GM03348 (cell line): ENCODE measurements around the gene FARP1.

Experiments used
- DNase-seq: peaks from one replicate; pipeline ENCODE4 v3.0.0; 2012; ENCODE audit warnings: low spot score

FARP1 gene

DNA sequence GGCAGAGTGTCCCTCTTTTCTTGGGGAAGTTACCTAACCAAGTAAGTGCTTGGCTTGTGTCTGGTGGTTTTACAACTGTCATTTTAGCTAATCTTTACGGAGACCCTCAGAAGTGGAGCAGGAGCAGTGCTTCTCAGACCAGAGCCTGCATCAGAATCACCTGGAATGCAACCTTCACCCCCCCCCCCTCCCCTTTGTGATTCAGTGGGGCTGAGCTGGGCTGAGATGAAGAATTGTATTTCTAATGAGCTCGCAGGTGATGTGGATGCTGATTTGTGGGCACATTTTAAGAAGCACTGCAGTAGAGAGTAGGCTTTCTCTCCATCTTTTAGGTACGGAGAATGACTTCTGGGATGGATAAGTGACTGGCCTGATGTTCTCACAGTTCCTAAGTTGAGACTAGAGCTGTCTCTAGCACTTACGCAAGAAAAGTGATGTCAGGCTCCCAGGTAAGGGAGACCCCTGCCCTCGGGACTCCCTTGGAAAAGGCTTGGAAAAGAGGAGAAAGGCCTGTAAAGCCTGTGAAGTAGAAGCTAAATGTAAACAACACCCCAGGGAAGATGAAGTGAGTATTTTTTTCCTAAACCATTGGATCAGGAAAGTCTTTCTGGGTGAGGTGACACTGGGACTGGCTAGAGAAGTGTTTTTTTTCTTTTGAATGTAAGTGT, 57.5 kb downstream of the FARP1 start:
- no peak for DNase-seq

DNA sequence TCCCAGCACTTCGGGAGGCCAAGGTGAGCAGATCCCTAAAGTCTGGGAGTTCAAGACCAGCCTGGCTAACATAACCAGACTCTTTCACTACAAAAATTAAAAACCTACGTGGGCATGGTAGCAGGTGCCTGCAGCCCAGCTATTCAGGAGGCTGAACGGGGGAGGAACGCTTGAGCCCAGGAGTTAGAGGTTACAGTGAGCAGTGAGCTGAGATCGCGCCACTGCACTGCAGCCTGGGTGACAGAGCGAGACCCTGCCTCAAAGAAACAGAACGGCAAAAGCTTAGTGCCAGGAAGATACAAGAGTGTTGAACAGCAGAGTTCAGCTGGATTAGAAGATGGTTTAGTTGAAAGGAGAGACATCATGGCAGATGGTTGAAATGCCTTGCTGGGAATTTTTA, 58.3 kb downstream of the FARP1 start:
- no peak for DNase-seq

DNA sequence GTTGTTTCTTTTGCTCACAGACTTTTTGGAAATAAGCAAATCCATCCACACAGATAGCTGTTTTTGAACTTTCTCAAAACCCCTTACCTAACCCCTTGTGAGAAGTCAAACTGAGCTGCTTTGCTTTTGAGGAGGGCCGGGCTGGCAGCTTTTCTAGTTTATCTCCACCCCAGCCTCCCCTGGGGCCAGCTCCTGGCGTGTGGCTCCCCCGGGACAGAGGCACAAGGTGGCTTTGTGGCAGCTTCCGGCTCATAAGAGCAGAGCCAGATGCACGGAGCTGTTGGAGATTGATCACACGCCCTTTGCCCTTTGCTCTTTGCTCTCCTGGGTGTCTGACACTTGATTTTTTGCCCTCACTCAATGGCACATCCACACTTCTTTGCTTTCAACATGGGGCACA, 59.1 kb downstream of the FARP1 start:
- no peak for DNase-seq

DNA sequence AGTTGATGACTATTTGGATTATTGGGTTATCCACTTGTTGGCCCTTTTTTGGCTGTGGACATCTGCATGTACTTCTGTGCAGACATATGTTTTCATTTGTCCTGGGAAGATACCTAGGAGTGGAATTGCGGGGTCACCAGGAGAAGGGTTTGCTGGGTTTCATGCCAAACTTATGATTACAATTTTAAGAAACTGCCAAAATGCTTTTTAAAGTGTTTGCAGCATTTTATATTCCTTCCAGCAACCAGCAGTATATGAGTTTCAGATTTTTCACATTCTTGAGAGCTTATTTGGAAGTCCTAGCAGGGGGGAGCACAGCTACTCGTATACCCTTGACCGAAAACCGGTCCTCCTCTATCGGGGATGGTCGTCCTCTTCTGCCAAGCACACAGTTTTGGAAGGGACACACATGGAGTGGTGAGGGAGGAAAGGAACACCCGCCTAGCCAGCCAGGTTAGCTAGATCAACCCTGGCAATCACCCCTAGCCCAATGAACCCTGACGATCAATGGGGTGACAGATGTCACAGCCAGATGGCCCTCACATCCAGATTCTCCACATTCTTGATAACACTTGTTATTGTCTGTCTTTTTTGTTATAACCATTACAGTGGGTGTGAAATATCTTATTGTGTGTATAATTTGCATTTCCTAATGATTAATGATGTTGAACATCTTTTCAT, 60.9 kb downstream of the FARP1 start:
- DNase-seq: peak; percentile 61

DNA sequence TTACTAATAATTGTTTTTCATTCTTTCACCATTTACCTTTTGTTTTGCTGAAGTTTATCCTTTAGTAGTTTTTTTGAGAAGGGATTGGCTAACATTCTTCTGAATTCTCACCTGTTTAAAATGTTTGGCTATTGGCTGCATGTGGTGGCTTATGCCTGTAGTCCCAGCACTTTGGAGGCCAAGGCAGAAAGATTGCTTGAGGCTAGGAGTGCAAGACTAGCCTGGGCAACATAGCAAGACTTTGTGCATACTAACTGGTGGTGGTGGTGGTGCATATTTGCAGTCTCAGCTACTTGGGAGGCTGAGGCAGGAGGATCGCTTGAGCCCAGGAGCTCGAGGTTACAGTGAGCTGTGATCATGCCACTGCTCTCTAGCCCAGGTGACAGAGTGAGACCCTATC, 61.7 kb downstream of the FARP1 start:
- no peak for DNase-seq

DNA sequence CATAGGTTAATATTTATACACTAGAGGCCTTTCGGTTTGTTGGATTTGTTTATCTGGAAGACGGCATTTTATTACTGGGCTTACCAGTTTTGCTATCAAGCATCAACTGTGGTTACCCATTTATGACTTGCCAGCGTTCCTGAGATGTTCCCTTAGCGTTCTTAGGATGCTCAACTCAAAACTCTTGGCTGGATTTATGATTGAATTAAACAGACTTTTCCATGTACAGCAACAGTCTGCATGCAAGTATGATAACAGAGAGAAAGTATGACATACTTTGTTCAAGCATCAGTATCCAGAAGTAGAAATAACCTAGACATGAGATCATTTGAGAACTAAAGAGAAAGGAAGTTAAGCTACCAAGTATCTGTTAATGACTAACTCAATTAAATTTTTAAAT, 64.1 kb downstream of the FARP1 start:
- peak; percentile 77 for DNase-seq

DNA sequence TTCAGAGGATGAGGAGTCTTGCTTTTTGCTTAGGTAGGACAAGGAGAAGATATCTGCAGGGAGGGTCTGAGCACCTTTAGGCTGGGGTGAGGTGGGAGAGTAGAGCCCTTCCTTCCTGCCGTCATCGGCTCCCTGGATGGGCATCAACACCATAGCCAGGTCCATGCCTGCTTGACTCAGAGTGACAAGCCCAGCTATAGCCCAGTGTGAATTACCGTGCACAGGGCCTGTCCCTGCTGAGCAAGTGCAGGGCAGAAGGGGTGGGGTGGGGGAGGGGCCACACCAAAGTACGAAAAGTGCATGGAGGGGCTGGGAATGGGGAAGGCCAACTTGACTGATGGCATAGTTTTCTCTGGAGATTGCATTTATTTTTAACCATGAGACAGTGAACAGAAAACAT, 64.5 kb downstream of the FARP1 start:
- no peak for DNase-seq

DNA sequence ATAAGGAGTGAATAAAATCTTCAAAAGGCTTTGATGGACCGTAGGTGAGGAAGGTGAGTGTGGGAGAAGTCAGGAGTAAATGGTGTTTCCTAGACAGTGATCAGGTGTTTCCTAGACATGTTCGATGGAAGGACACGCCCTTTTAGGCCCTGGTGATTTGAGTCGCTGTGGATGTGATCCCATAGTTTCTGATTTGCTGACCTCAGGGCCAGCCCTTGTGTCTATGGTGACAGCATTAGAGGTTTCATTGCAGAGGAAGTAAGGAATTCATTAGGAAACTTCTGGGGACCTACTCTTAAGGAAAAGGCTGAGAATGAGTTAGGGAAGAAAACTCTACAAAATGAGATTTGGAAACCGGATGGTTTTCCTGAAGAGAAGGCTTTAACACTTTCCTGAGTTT, 65.7 kb downstream of the FARP1 start:
- DNase-seq: no peak

DNA sequence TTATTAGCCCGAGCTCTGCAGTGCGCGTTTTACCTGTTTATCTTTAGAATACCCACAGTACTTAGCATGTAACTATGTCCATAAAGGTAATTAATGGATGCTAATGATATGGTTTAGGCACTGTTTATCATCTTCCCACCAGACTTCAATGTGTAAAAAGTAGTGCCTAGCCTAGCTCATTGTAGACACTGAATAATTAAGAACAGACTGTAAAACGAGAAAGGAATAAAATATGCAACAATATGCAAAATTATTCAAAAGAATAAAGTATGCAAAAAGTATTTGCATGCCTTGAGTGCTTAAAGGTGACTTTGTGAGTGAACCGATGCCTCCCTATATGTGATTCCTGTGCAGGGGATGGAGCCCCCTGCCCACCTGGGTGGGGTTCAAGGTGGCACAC, 69.9 kb downstream of the FARP1 start:
- no peak for DNase-seq

DNA sequence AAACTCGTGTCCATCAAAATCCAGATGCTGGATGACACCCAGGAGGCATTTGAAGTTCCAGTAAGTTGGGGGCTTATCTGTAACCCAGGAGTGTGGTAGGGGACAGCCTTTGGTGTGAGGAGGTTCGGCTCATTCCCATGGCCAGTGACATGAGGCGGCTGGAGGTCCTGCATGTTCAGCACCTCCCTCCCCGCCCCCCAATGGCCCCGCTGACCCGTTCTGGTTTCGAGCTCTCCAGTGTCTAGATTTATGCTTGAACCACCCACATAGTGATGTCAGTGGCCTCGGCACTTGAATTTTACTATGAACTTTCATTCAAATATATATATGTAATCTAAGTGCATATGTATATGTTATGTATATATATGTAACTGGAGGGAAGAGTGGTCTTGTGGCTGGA, 70.5 kb downstream of the FARP1 start:
- no peak for DNase-seq

DNA sequence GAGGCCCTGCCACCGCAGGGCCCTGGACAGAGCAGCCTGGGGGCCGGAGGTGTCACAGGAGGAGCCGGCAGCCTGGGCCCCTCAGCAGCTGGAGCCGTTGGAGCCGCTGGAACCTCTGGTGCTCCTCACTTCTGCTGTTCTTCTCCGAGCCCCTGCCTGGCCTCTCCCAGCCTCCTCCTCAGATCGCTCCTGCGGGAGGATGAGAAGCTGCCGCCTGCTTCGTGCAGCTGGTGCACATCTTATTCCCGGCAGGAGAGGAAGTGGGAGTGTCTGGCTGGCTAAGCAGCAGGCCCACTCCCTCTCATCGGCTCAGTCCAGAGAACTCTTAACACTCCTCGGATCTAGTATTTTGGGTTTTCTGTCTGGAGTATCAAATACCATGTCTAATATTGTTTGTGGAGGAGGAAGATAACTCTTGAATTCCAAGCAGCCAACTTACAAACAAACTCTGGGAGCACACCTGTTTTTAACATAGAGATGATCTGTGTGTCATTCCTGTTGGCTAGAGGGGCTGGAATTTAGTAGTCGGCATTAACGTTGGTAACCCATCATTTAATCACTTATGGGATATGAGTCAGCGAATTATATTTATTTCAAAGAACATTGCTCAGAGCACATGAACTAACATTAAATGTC, 71.2 kb downstream of the FARP1 start:
- peak; percentile 54 for DNase-seq

DNA sequence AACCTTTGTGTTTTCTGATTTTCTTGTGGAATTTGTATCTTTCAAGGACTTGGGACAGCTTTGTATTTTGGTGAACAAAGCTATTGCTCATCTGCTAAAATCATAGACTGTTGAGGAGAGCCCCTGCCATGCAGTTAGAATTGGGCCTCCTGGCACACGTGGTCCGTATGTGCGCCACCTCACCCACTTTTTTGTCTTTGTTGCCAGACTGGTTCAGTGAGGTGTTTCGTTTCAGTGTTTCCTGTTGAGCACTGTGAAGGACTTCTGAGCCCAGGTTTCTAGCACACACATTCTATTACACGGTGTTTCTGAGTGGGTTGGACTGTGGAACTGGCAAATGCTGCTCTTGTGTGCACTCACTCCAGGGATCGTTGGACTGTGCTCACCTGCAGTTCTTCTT, 71.8 kb downstream of the FARP1 start:
- no peak for DNase-seq

DNA sequence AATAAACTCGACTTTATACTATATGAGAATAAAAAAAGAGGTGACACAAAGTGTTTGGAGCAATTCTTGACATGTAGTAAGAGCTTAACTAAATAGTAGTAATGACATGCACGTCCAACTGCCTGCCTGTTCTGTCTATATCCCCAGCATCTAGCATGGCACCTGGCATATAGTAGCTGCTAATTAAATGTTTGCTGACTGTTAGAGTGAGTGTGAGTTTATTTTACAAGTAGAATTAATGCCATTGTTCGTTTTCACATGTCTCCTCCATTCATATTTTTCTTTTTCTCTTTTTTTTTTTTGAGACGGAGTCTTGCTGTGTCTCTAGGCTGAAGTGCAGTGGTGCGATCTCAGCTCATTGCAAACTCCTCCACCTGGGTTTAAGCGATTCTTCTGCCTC, 72.6 kb downstream of the FARP1 start:
- DNase-seq: no peak

DNA sequence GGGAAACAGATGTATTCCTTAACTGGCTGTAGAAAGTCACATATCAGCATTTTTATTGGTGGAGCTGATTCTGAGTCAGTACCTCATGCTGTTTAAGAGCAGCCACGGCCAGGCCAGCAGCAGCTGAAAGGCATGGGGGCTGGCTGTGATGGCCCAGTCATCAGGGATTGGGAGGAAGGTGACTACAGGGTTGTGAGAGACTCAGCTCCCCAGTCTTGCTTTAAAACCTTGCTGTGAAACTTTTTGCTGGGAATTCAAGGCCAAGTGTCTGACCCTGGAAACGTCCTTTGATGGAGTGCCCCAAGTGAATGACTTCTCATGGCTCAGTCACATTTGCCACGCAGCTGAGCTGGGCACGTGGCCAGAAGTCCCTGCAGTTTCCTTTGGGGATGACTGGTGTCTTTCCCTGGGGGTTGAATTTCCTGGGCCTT, 73.3 kb downstream of the FARP1 start:
- DNase-seq: peak; percentile 75

DNA sequence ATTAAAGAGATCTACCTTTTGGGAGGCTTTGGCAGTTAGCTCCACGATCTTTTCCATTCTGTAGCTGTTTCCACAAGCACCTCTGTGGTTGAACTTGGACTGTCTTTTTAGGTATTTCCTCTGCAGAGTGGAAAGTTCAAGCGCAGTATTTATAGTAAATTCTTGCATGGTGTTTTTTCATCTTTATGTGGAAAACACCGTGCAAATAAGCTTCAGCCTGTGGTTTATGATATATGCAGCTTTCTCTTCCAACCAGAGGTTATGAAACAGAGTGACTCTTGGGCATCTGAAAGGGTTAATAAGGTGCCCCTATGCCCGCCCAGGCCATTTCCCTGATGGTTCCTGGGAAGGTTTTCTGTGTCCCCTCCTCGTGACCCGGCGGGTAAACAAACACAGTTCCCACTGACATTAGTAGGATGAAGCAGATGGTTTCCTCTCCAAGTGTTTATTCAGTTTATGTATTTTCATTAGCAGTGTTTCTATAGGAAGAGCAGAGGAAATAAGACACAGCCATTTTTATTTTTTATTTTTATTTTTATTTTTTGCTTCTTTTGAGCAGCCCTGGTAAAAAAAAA, 73.9 kb downstream of the FARP1 start:
- no peak for DNase-seq

DNA sequence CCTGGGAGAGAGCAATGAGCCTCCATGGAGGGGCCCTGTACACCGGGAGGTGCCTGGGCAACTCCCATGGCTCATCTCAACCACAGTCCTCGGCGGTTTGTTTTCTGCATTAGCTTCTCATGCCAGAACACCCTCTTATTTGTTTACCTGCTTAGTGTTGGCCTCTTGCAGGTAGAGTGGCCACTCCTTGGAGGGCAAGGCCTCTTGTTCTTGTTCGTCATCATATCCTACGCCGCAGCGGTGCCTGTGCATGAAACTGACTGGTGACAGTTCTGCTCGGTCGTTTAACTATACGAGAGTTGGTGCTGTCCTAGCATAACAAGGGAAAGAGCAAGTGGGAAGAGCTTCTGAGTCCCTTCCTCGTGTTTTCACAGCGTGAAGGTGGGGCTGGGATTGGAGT, 74.7 kb downstream of the FARP1 start:
- DNase-seq: no peak

DNA sequence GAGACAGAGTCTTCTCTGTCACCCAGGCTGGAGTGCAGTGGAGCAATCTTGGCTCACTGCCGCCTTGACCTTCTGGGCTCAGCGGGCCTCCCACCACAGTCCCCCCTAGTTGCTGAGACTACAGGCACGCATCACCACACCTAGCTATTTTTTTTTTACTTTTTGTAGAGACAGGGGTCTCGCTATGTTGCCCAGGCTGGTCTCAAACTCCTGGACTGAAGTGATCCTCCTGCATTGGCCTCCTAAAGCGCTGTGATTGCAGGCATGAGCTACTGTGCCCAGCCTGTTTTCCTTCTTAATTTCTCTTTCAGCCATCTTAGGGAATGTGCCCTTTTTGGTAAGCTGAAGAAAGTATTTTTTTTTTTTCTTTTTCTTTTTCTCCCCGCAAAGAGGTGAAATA, 76.8 kb downstream of the FARP1 start:
- no peak for DNase-seq

DNA sequence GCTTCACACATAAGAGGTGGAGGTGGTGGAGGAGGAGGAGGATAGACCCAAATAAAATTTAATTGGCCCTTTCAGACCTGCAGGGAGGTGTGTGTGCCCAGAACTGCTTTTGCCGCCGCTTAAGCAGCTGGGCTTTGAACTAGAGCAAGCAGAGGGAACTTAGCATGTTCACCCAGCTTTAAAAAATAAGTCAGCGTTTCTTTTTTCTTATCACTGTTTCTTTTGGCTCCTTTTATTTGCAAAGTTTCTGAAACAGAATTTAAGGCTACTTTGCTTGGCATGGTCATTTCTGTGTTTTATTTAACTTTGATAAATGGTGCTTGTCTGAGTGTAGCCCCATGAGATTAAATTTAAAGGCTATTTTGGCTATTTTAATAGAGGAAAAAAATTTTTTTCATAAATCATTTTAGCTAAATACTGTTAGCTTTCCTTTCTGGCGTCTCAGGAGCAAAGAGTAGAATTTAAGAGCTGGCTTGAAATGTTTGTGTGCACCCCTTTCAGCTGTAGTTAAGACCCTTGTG, 77.4 kb downstream of the FARP1 start:
- no peak for DNase-seq

DNA sequence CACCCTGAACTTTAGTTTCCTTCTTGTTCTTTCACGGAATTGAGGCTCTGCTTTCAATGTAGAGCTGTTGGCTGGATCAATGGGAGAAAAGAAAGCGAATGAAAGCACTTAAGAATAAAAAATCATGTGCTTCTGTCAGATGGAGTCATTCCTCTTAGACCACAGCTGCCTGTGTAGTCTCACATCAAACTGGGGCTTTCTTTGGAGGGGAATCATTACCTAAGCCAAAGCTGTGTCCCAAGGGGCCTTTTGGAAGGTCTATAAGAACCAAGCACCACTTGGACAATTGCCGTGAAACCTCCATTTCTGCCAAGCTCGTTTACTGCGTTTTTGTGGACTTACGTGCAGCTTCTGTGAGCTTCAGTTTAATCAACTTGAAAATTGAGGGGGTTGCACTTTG, 78.3 kb downstream of the FARP1 start:
- DNase-seq: no peak

DNA sequence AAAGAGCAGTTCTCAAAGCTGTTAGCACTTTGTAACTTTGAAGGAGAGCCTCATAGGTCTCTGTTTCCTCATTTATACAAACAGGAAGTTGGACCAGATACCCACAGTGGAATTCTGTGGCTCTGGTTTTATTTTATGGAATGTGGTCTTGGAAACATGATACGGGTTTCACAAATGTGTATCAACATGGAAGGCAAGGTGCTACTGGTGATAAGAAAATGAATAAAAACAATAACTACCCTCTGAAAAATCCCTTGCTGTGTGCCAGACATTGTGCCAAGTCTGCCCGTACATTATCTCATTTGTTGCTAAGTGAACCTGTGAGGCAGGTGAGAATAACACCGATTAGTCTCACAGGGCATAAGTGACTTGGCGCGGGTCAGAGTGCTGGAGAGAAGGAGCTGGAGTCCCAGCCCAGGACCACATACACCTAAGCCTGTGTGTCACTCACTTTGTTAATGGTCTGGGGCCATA, 79.2 kb downstream of the FARP1 start:
- peak; percentile 62 for DNase-seq

DNA sequence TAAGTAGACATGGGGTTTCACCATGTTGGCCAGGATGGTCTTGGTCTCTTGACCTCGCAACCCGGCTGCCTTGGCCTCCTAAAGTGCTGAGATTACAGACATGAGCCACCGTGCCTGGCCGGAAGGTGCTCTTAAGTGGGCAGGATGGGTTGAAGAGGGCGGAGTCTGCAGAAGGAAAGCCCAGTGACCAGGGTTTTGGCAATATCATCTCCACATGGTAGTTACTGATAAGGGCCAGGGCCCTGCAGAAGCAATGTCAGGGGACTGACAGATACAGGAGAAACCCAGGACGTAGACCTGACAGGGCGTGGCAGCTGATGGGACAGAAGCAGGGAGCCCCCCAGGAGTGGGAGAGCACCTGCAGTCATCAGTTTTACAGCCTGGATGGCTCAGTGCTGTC, 79.9 kb downstream of the FARP1 start:
- no peak for DNase-seq

DNA sequence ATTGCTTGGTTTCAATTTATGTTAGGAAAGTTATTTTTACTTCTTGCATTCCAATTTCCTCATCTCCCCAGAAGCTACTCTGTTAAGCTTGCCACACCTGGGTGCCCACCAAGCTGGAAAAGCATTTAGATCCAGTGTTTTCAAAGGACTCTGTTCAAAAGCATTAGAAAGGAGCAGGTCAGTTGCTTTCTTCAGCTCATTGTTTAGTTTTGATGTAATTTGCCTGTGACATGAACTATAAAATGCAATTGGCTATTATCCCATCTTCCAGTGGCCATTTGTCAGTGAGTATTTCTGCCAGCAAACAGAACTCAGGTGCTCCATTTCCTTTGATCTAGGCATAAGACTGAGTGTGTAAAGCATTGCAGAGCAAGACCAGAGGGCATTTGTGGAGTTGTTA, 80.8 kb downstream of the FARP1 start:
- DNase-seq: no peak

DNA sequence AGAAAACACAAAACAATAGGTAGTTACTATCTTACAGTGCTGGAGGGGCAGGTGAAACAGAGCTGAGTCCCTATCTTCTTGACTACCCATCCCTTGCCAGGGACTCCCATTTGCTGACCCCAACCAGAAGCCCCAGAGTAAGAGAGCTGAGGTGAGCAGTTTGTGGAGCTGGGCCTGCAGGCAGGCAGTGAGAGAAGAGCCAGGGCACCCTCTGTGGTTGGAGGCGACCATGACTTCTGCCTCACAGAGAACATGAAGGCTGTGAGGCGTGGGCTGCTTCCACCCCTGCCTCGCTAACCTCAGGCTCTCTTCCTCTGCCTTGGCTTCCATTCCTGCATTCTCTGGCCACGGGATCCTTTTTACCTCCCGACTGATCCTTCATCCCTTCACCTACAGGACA, 81.7 kb downstream of the FARP1 start:
- DNase-seq: no peak
